Neural progenitor cell (in vitro differentiated cells): ENCODE measurements around the gene CLDN22.

Experiments used
- CTCF ChIP-seq: fragments of 200-600 bp; sonication (generic); IDR thresholded peaks from 2 replicates; pipeline ENCODE4 v1.5.1; 2017; ENCODE audit warnings: antibody characterized with exemption, mild to moderate bottlenecking
- EZH2phosphoT487 ChIP-seq: fragments of 200-600 bp; sonication (generic); IDR thresholded peaks from 2 replicates; pipeline ENCODE4 v1.6.1; 2017; ENCODE audit warnings: antibody characterized with exemption

- no peak for TF ChIP-seq EZH2phosphoT487
- TF ChIP-seq CTCF: no peak
Measured at GRCh38 chr4:183327827-183328226, 7.8 kb upstream of the CLDN22 start.
